Breast epithelium (tissue), 4 donors: ENCODE measurements around the gene AKT1S1. TPM values are rescaled to one million over a fixed set of nuclear protein-coding genes. Genes with fewer than 3 reads are reported as not detected.

Source experiments
- DNase-seq, 2 donors: peaks; one replicate each; pipeline ENCODE4 v3.0.0-alpha.2; 2019; ENCODE audit warnings: low spot score in 2 of 2
- H3K27ac ChIP-seq, 2 donors: fragments of 200-600 bp; sonication (generic) in 1 of 2; one replicate each; pipeline ENCODE4 v1.5.1; 2016 to 2019; ENCODE audit warnings: mild to moderate bottlenecking in 1 of 2
- H3K27me3 ChIP-seq, 2 donors: fragments of 200-600 bp; sonication (generic) in 1 of 2; one replicate each; pipeline versions ENCODE4 v1.5.1 to v1.6.0; 2017 to 2019; ENCODE audit warnings: control low read depth in 1 of 2, mild to moderate bottlenecking in 1 of 2
- H3K36me3 ChIP-seq: fragments of 200-600 bp; one replicate; pipeline ENCODE4 v1.5.1; 2019
- H3K4me1 ChIP-seq, 2 donors: fragments of 200-600 bp; sonication (generic); one replicate each; pipeline ENCODE4 v1.5.1; 2016 to 2019; ENCODE audit warnings: control low read depth in 1 of 2
- H3K4me3 ChIP-seq, 3 donors: fragments of 200-600 bp; sonication (generic); 1 replicate in 2 of 3; 2 replicates in 1 of 3; pipeline ENCODE4 v1.5.1; 2016 to 2019; ENCODE audit warnings: mild to moderate bottlenecking in 3 of 3, moderate library complexity in 2 of 3
- H3K9me3 ChIP-seq, 2 donors: fragments of 200-600 bp; sonication (generic) in 1 of 2; one replicate each; pipeline ENCODE4 v1.5.1; 2016 to 2019; ENCODE audit warnings: control low read depth in 1 of 2
- POLR2A ChIP-seq: fragments of 450-650 bp; IDR thresholded peaks from one replicate; pipeline ENCODE4 v1.6.1; 2016; ENCODE audit warnings: antibody characterized with exemption, mild to moderate bottlenecking, moderate library complexity
- POLR2AphosphoS5 ChIP-seq, 3 donors: sonication (generic); formaldehyde crosslinking; IDR thresholded peaks; one replicate each; pipeline ENCODE4 v1.6.1; 2017; ENCODE audit warnings: antibody characterized with exemption in 3 of 3
- intact Hi-C: fragments of 100-400 bp; cut with DNase I; formaldehyde crosslinking; loops from one replicate; pipeline ENCODE4 v1.15.1; 2023; ENCODE audit warnings: low total_unique reads
- total RNA-seq, 3 donors: library from RNA; depleted of rRNA; stranded (reverse); fragments of >200 nt; gene quantifications; one replicate each; pipeline ENCODE4 v1.1.0, GENCODE V29; 2016
- TF ChIP-seq, protein P1 (sequence below), 3 donors: fragments of 450-650 bp; IDR thresholded peaks; one replicate each; pipeline ENCODE4 v1.5.1; 2016 to 2017; ENCODE audit warnings: antibody characterized with exemption in 3 of 3, mild to moderate bottlenecking in 3 of 3, moderate library complexity in 3 of 3

The AKT1S1 gene
- total RNA-seq, 3 donors from 2014 or later = 11.9 to 13.8 (median 12.5) TPM

DNA sequence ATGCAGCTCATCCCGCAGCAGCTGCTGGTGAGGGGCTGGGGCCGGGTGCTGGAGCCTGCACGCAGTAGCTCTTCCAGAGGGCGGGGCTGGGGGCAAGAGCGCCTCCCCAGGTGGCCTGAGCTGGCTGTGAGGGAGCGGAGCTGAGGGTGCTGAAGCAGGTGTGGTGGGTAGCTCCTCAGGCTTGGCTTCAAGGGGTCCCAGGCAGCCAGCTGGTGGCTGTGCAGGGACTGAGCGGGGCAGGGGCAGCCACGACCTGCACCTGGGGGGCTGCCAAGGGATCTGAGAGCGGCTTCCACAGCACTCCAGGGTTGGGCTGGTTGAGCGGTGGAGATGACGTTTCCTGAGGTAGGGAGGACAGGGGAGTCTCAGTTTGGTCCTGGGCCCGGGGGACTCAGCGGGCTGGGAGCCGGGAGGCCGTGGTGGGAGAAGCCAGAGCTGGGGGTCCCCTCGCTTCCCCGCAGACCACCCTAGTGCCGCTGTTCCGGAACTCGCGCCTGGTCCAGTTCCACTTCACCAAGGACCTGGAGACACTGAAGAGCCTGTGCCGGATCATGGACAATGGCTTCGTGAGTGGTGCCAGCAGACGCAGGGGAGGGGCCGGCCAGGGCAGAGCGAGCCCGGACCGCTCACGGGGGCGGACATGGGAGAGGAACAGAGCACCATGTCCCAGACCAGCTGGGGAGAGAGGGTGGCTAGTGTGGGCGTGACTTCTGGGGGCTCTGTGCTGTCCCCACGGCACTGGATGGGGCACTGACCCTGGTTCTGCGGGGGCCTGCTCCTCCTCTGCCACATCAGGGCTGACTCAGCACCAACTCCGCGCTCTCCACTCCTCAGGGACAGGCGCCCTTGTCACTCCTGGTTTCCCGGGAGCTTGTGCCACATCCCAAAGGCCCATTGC lies 18.8 kb downstream of the AKT1S1 start:
- Histone ChIP-seq H3K4me3 (no peak overlapping the region), H3K36me3 (peaks cover 3% of the 10 kb centered on the region), H3K4me1 (no peaks in the 10 kb centered on the region), H3K9me3 (no peaks in the 10 kb centered on the region), H3K27ac (peak overlapping the region in 1 of 2 donors; percentile 25), H3K27me3 (no peaks in the 10 kb centered on the region)
- no peak for DNase-seq
- TF ChIP-seq POLR2AphosphoS5 (IDR thresholded peaks at IDR 0.05) (no peak), POLR2A (no peak)
- TF ChIP-seq, protein P1, sequence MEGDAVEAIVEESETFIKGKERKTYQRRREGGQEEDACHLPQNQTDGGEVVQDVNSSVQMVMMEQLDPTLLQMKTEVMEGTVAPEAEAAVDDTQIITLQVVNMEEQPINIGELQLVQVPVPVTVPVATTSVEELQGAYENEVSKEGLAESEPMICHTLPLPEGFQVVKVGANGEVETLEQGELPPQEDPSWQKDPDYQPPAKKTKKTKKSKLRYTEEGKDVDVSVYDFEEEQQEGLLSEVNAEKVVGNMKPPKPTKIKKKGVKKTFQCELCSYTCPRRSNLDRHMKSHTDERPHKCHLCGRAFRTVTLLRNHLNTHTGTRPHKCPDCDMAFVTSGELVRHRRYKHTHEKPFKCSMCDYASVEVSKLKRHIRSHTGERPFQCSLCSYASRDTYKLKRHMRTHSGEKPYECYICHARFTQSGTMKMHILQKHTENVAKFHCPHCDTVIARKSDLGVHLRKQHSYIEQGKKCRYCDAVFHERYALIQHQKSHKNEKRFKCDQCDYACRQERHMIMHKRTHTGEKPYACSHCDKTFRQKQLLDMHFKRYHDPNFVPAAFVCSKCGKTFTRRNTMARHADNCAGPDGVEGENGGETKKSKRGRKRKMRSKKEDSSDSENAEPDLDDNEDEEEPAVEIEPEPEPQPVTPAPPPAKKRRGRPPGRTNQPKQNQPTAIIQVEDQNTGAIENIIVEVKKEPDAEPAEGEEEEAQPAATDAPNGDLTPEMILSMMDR (IDR thresholded peaks at IDR 0.05) = no peak
- intact Hi-C loops = no loop called here

DNA sequence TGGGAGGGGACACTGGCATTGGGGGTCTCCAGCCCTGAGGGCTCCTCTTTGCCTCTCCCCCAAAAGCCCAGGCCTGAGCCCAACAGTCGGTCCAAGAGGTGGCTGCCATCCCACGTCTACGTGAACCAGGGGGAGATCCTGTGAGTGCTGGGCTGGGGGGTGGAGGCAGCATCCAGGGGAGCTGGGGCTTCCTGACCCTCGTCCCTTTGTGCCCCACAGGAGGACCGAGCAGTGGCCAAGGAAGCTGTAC lies 19.4 kb downstream of the AKT1S1 start:
- Histone ChIP-seq H3K36me3 (peaks cover 3% of the 10 kb centered on the region), H3K9me3 (no peaks in the 10 kb centered on the region), H3K27me3 (no peaks in the 10 kb centered on the region), H3K27ac (peak overlapping the region in 1 of 2 donors; percentile 7), H3K4me3 (no peak overlapping the region), H3K4me1 (peaks cover 0 to under 1% of the 10 kb centered on the region in 2 donors)
- intact Hi-C loops = no loop called here
- no peak for DNase-seq
- TF ChIP-seq POLR2A (no peak), POLR2AphosphoS5 (IDR thresholded peaks at IDR 0.05) (no peak)
- TF ChIP-seq, protein P1 (IDR thresholded peaks at IDR 0.05) = no peak

DNA sequence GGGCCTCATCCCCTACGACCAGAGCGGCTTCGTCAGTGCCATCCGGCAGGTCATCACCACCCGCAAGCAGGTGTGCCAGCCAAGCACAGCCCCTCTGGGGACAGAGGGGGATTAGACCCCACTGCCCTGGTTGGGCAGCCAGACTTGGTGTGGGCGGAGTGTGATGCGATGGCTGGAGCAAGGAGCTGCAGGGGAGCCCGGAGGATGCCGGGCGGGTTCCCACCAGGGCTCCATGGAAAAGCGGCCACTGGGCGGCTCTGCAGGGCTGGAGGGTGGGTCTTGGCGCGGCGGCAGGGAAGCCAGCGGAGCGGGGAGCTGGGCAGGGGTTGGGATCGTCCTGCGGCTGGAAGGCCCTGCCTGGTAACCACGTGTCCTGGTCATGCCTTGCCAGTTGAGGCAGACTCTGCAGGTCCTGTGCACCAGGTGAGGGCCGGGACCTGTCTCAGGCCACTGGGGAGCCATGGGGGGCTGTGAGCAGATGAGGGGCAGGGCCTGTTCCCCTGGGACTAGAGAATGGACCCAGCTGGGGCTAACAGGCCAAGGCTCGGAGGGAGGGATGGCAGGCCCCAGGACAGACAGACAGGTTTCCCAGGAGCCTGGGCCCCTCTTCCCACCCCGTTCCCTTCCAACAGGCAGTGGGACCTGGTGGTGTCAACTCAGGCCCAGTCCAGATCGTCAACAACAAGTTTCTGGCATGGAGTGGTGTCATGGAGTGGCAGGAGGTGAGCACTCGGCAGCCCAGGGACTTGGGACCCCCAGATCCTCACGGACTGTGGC lies 19.9 kb downstream of the AKT1S1 start:
- no peak for DNase-seq
- H3K36me3 ChIP-seq = peaks cover 3% of the 10 kb centered on the region
- TF ChIP-seq, protein P1 (IDR thresholded peaks at IDR 0.05) = no peak
- TF ChIP-seq POLR2A = no peak
- TF ChIP-seq POLR2AphosphoS5 (IDR thresholded peaks at IDR 0.05) = no peak

DNA sequence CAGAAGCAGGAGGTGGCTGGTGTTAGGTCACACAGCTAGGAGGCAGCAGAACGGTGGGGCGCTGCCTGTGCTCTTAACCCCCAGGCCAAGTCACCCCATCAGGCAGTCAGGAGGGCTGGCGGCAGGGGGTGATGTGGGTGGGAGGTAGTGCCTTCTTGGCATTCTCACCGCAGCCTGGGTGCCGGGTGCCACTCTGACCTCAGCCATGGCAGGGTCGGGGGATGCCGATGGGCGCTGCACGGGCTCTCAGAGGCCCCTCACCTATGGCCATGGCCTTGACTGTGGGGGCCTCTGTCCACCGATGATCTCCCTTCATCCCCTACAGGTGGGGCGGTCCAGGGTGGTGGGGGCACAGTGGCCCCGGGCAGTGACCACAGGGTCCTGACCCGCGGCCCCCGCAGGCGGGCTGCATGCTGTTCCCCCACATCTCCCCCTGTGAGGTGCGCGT lies 20.6 kb downstream of the AKT1S1 start:
- peaks cover 3% of the 10 kb centered on the region for H3K36me3 ChIP-seq
- intact Hi-C loops = no loop called here

More for the DNA sequence above, 19.9 kb downstream of the AKT1S1 start:
- intact Hi-C loops = no loop called here
- Histone ChIP-seq H3K4me1 (peaks cover 0 to 6% of the 10 kb centered on the region in 2 donors), H3K27ac (peak overlapping the region in 1 of 2 donors; percentile 7), H3K4me3 (no peak overlapping the region), H3K9me3 (no peaks in the 10 kb centered on the region), H3K27me3 (no peaks in the 10 kb centered on the region)

More for the DNA sequence above, 20.6 kb downstream of the AKT1S1 start:
- Histone ChIP-seq H3K27ac (peak overlapping the region in 1 of 2 donors; percentile 50), H3K9me3 (no peaks in the 10 kb centered on the region), H3K4me1 (peaks cover 0 to 9% of the 10 kb centered on the region in 2 donors), H3K4me3 (no peak overlapping the region), H3K27me3 (no peaks in the 10 kb centered on the region)
- DNase-seq = no peak
- TF ChIP-seq POLR2A (no peak), POLR2AphosphoS5 (IDR thresholded peaks at IDR 0.05) (no peak)
- TF ChIP-seq, protein P1 (IDR thresholded peaks at IDR 0.05) = no peak
